ENCODE data around the gene CD27.

GRCh38 chr12:6418796-6419195, 26.0 kb upstream of the CD27 start:
- no peak for TF ChIP-seq ZNF565 (CRISPR knock-in tag; conservative IDR thresholded peaks at IDR 0.05; ENCODE audit: low read depth)
- no peak for TF ChIP-seq ZFP3 (CRISPR knock-in tag; IDR thresholded peaks at IDR 0.05)
- no peak for TF ChIP-seq POU6F1 (CRISPR knock-in tag; IDR thresholded peaks at IDR 0.05; ENCODE audit: borderline replicate concordance, low read depth)
- no peak for TF ChIP-seq CSDC2 (CRISPR knock-in tag; IDR thresholded peaks at IDR 0.05)
- no peak for TF ChIP-seq PATZ1 (CRISPR knock-in tag; IDR thresholded peaks at IDR 0.05; ENCODE audit: borderline replicate concordance)

Measured in SK-N-SH treated with all-trans-retinoic acid at 6 μM for 48 hours (cell line).